Measurements from ENCODE around the gene SCN1A.

The SCN1A gene

DNA sequence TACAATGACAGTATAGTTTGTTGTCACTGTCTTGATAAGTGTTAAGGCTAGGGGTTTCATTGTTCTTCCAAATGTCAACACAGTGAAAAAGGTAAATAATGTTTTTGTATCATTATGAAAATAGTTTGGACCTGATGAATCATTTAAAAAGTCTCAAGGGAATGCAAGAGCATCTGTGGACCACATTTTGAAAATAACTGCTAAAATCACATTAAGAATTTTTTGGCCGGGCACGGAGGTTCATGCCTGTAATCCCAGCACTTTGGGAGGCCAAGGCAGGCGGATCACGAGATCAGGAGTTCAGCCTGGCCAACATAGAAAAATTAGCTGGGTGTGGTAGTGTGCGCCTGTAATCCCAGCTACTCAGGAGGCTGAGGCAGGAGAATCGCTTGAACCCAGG lies 10.3 kb downstream of the SCN1A start:
- TF ChIP-seq, protein P1, sequence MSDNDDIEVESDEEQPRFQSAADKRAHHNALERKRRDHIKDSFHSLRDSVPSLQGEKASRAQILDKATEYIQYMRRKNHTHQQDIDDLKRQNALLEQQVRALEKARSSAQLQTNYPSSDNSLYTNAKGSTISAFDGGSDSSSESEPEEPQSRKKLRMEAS (IDR thresholded peaks at IDR 0.05), result no peak
- TF ChIP-seq EP300 (IDR thresholded peaks at IDR 0.05; ENCODE audit: borderline replicate concordance) (no peak), FOXM1 (IDR thresholded peaks at IDR 0.05; ENCODE audit: borderline replicate concordance, low read depth) (no peak), CEBPB (IDR thresholded peaks at IDR 0.05) (no peak), YY1 (IDR thresholded peaks at IDR 0.05; ENCODE audit: low read depth) (no peak), TCF12 (IDR thresholded peaks at IDR 0.05; ENCODE audit: low read depth) (no peak), RAD21 (IDR thresholded peaks at IDR 0.05; ENCODE audit: low read depth) (no peak), CREB1 (IDR thresholded peaks at IDR 0.05; ENCODE audit: low read depth) (no peak), ZBTB7A (IDR thresholded peaks at IDR 0.05; ENCODE audit: low read depth) (no peak), NFIC (IDR thresholded peaks at IDR 0.05) (no peak), TAF1 (IDR thresholded peaks at IDR 0.05; ENCODE audit: low read depth) (no peak), EGR1 (IDR thresholded peaks at IDR 0.05) (no peak), TEAD4 (IDR thresholded peaks at IDR 0.05) (no peak)
- TF ChIP-seq, protein P2, sequence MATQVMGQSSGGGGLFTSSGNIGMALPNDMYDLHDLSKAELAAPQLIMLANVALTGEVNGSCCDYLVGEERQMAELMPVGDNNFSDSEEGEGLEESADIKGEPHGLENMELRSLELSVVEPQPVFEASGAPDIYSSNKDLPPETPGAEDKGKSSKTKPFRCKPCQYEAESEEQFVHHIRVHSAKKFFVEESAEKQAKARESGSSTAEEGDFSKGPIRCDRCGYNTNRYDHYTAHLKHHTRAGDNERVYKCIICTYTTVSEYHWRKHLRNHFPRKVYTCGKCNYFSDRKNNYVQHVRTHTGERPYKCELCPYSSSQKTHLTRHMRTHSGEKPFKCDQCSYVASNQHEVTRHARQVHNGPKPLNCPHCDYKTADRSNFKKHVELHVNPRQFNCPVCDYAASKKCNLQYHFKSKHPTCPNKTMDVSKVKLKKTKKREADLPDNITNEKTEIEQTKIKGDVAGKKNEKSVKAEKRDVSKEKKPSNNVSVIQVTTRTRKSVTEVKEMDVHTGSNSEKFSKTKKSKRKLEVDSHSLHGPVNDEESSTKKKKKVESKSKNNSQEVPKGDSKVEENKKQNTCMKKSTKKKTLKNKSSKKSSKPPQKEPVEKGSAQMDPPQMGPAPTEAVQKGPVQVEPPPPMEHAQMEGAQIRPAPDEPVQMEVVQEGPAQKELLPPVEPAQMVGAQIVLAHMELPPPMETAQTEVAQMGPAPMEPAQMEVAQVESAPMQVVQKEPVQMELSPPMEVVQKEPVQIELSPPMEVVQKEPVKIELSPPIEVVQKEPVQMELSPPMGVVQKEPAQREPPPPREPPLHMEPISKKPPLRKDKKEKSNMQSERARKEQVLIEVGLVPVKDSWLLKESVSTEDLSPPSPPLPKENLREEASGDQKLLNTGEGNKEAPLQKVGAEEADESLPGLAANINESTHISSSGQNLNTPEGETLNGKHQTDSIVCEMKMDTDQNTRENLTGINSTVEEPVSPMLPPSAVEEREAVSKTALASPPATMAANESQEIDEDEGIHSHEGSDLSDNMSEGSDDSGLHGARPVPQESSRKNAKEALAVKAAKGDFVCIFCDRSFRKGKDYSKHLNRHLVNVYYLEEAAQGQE (IDR thresholded peaks at IDR 0.05; ENCODE audit: low read depth), result no peak
- TF ChIP-seq, protein P3, sequence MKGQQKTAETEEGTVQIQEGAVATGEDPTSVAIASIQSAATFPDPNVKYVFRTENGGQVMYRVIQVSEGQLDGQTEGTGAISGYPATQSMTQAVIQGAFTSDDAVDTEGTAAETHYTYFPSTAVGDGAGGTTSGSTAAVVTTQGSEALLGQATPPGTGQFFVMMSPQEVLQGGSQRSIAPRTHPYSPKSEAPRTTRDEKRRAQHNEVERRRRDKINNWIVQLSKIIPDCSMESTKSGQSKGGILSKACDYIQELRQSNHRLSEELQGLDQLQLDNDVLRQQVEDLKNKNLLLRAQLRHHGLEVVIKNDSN (IDR thresholded peaks at IDR 0.05), result no peak

DNA sequence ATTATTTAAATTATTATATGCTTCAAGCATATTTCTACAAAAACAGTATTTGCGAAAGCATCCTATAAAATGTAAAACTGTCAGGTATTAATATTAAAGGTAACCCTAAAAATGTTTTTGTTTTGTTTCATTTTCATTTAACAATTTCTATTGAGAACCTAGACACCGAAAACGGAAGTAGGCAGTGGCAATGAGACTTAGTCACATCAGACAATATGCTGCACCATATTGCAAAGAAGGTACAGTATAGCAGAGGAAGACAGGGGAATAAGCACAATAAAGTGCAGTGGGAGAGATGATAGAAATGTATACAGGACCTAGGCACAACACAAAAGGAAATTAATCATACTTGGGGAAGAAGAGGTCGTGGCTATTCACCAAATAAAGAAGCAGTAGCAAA lies 12.2 kb downstream of the SCN1A start:
- no peak for TF ChIP-seq ZBTB7A (IDR thresholded peaks at IDR 0.05; ENCODE audit: low read depth)
- TF ChIP-seq NFIC (IDR thresholded peaks at IDR 0.05), result no peak
- TF ChIP-seq RAD21 (IDR thresholded peaks at IDR 0.05; ENCODE audit: low read depth), result no peak

DNA sequence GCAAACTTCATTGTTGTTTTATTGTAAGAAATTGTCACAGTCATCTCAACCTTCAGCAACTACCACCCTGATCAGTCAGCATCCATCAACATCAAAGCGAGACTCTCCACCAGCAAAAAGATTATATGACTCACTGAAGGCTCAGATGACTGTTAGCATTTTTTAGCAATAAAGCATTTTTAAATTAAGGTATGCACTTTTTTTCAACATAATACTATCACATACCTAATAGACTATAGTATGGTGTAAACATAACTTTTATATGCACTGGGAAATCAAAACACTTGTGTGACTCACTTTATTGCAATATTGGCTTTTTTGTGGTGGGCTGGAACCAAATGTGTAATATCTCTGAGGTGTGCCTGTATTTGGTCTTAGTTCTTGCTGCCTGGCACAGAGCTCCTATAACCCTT lies 15.6 kb downstream of the SCN1A start:
- no peak for TF ChIP-seq TEAD4 (IDR thresholded peaks at IDR 0.05)
- TF ChIP-seq, protein P1 (IDR thresholded peaks at IDR 0.05), result no peak
- no peak for TF ChIP-seq EP300 (IDR thresholded peaks at IDR 0.05; ENCODE audit: borderline replicate concordance)
- TF ChIP-seq CREB1 (IDR thresholded peaks at IDR 0.05; ENCODE audit: low read depth), result no peak
- TF ChIP-seq, protein P3 (IDR thresholded peaks at IDR 0.05), result no peak
- TF ChIP-seq, protein P2 (IDR thresholded peaks at IDR 0.05; ENCODE audit: low read depth), result no peak
- TF ChIP-seq FOXM1 (IDR thresholded peaks at IDR 0.05; ENCODE audit: borderline replicate concordance, low read depth), result no peak
- TF ChIP-seq TAF1 (IDR thresholded peaks at IDR 0.05; ENCODE audit: low read depth), result no peak
- no peak for TF ChIP-seq EGR1 (IDR thresholded peaks at IDR 0.05)
- TF ChIP-seq YY1 (IDR thresholded peaks at IDR 0.05; ENCODE audit: low read depth), result no peak
- TF ChIP-seq TCF12 (IDR thresholded peaks at IDR 0.05; ENCODE audit: low read depth), result no peak
- no peak for TF ChIP-seq RAD21 (IDR thresholded peaks at IDR 0.05; ENCODE audit: low read depth)
- no peak for TF ChIP-seq CEBPB (IDR thresholded peaks at IDR 0.05)
- TF ChIP-seq NFIC (IDR thresholded peaks at IDR 0.05), result no peak
- TF ChIP-seq ZBTB7A (IDR thresholded peaks at IDR 0.05; ENCODE audit: low read depth), result no peak

DNA sequence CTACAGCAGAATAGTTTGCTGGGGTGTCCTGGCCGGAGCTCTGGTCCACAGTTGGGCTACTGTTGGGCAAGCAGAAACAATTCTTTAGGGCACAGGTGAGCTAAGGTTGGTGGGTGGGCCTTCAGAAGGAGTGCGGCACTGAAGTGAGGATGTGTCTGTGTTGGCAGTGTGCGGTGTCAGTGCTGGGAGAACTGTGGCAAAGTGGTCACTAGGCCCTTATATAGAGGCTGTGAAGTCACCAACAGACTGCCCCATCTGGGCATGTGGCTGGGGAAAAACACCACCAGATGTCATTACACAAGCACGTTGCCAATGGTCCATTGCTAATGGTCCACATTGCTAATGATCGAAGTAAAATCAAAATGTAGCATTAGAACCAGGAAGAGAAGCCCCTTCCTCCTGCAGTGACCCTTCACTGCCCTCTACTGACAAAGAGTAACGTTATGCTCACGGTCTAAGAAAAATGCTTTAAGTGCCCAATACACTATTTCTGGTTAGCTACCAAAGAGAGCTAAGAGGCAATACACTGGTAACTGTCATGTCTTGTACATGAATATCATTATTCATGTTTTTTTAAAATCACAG lies 21.3 kb downstream of the SCN1A start:
- TF ChIP-seq EGR1 (IDR thresholded peaks at IDR 0.05) (no peak), RAD21 (IDR thresholded peaks at IDR 0.05; ENCODE audit: low read depth) (peak; percentile 67)
- TF ChIP-seq, protein P3 (IDR thresholded peaks at IDR 0.05), result no peak

DNA sequence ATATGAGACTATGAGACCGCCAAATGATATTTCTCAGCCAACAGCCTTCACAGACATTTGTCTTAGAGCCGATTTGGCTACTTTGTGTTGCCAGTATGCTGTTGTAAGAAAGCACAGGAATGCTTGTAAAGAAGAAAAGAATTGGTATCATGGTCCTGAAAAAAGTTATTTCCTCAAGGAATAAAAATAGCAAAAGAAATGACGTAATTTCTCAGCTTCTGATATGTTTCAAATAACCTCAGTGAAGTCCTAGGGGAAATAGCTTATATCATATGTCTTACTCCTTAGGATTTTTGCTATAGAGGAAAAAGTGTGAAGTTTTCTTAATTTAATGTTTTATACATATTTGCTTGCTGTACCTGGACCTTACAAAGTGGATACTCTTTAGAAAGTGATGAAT lies 23.0 kb downstream of the SCN1A start:
- no peak for TF ChIP-seq TAF1 (IDR thresholded peaks at IDR 0.05; ENCODE audit: low read depth)
- TF ChIP-seq, protein P3 (IDR thresholded peaks at IDR 0.05), result no peak

DNA sequence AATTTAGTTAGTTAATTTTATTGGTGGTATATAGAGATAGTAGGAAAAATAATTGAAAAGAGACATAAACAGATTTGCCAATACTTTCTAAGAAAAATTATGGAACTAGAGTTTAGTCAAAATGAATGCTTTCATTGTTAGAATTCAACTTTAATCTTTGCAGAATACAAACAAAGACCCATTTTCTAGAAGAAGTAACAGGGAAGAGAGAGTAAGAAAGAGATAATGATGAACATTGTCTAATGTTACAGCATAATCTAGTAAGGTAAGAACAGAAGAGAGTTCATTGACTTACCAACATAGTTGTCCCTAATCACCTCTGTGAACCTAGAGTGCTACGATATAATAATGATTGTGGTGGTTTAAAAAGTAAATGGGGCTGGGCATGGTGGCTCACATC lies 23.7 kb downstream of the SCN1A start:
- no peak for TF ChIP-seq CREB1 (IDR thresholded peaks at IDR 0.05; ENCODE audit: low read depth)
- no peak for TF ChIP-seq FOXM1 (IDR thresholded peaks at IDR 0.05; ENCODE audit: borderline replicate concordance, low read depth)
- TF ChIP-seq ZBTB7A (IDR thresholded peaks at IDR 0.05; ENCODE audit: low read depth), result no peak
